HepG2 (cell line): ENCODE measurements around the gene GUK1. TPM values are rescaled to one million over a fixed set of nuclear protein-coding genes. Genes with fewer than 3 reads are reported as not detected.

Source experiments
- ATAC-seq: fragments of 200-7000 bp; cut with Tn5 transposase; 3 replicates; pipeline ENCODE4 v1.9.1; 2020; ENCODE audit warnings: mild to moderate bottlenecking, moderate library complexity
- BruUV-seq: library from RNA; stranded (reverse); fragments of 400-500 nt; replicated peaks from 2 replicates; lab custom pipeline; 2021; lab: Mats Ljungman, UMichigan
- CTCF ChIA-PET: fragments of 300-600 bp; formaldehyde crosslinking; extraction: SDS; loops from one replicate; lab custom pipeline; 2021; ENCODE audit warnings: low total read pairs, inconsistent platforms, low intra/inter-chr PET ratio; lab: Yijun Ruan, JAX
- POLR2A ChIA-PET: fragments of 350-600 bp; sonication (Branson Sonifier 250); formaldehyde crosslinking; loops from one replicate; lab custom pipeline; 2020; ENCODE audit warnings: antibody characterized with exemption, inconsistent platforms; lab: Yijun Ruan, JAX
- DNase-seq: peaks from one replicate; pipeline ENCODE4 v3.0.0-alpha.2; 2015; ENCODE audit warnings: low spot score
- FAIRE-seq: peaks from 3 replicates; lab custom pipeline; 2011; peaks lifted over from hg19 to GRCh38; lab: Jason Lieb, UNC
- H2AFZ ChIP-seq: one replicate; pipeline ENCODE4 v1.6.1; 2011; ENCODE audit warnings: low read length, inconsistent platforms
- H3K27ac ChIP-seq: fragments of 300-600 bp; 3 replicates; pipeline ENCODE4 v1.8.0; 2011; ENCODE audit warnings: mixed run types, mild to moderate bottlenecking, mixed read lengths, low read length, inconsistent platforms; ENCODE audit not compliant: insufficient read depth; ENCODE audit errors: extremely low read length
- H3K27me3 ChIP-seq, 2 experiments: fragments of 200-600 bp in 1 of 2; 2 replicates in 1 of 2; 3 replicates in 1 of 2; pipeline versions ENCODE4 v1.6.0 to v1.8.0; 2011; ENCODE audit warnings: low read length in 2 of 2, mild to moderate bottlenecking in 2 of 2, moderate library complexity in 2 of 2, inconsistent platforms in 1 of 2; ENCODE audit not compliant: insufficient read depth in 2 of 2, control insufficient read depth in 1 of 2
- H3K36me3 ChIP-seq, 2 experiments: fragments of 200-600 bp in 1 of 2; replicated peaks in 1 of 2; 2 replicates in 1 of 2; 3 replicates in 1 of 2; pipeline versions ENCODE4 v1.5.1 to v1.8.0; 2011; ENCODE audit warnings: low read length in 2 of 2, inconsistent platforms in 1 of 2; ENCODE audit not compliant: insufficient read depth in 2 of 2, control insufficient read depth in 1 of 2
- H3K4me1 ChIP-seq: 2 replicates; pipeline ENCODE4 v1.5.1; 2012; ENCODE audit warnings: low read length, inconsistent platforms; ENCODE audit not compliant: insufficient read depth
- H3K4me2 ChIP-seq: 2 replicates; pipeline ENCODE4 v1.6.0; 2011; ENCODE audit warnings: low read depth, low read length, inconsistent platforms
- H3K4me3 ChIP-seq, 3 experiments: fragments of 200-600 bp in 1 of 3; sonication (generic), shearing (Covaris generic) in 1 of 3; replicated peaks in 1 of 3; 2 replicates each; pipeline ENCODE4 v1.5.1; 2011 to 2016; ENCODE audit warnings: low read length in 3 of 3, inconsistent platforms in 2 of 3, low read depth in 2 of 3, mild to moderate bottlenecking in 2 of 3, control low read depth in 1 of 3, mixed read lengths in 1 of 3; ENCODE audit not compliant: insufficient read depth in 1 of 3
- H3K79me2 ChIP-seq: one replicate; pipeline ENCODE4 v1.6.1; 2011; ENCODE audit warnings: low read length, inconsistent platforms; ENCODE audit not compliant: insufficient read depth
- H3K9ac ChIP-seq: 2 replicates; pipeline ENCODE4 v1.6.0; 2011; ENCODE audit warnings: mild to moderate bottlenecking, low read depth, low read length, inconsistent platforms; ENCODE audit not compliant: insufficient read depth
- H3K9me3 ChIP-seq: 2 replicates; pipeline ENCODE4 v1.5.1; 2012; ENCODE audit warnings: mild to moderate bottlenecking, low read length
- H4K20me1 ChIP-seq: 2 replicates; pipeline ENCODE4 v1.6.0; 2011; ENCODE audit warnings: inconsistent platforms, mild to moderate bottlenecking, low read length, moderate library complexity; ENCODE audit not compliant: insufficient read depth
- AGO1 ChIP-seq: fragments of 200-400 bp; formaldehyde crosslinking; IDR thresholded peaks from 2 replicates; pipeline ENCODE4 v1.6.1; 2017; ENCODE audit warnings: mild to moderate bottlenecking, low read depth, low read length, moderate library complexity; ENCODE audit not compliant: poor library complexity, severe bottlenecking
- AGO2 ChIP-seq: fragments of 200-400 bp; formaldehyde crosslinking; optimal IDR thresholded peaks from 2 replicates; pipeline ENCODE3; 2017; ENCODE audit warnings: mild to moderate bottlenecking, low read depth, low read length, moderate library complexity
- POLR2A ChIP-seq, 2 experiments: IDR thresholded peaks; 2 replicates each; pipeline ENCODE4 v1.6.1; 2011; ENCODE audit warnings: low read depth in 2 of 2, low read length in 2 of 2, mild to moderate bottlenecking in 1 of 2, moderate library complexity in 1 of 2; ENCODE audit not compliant: insufficient read depth in 1 of 2
- POLR2AphosphoS2 ChIP-seq: IDR thresholded peaks from 2 replicates; pipeline ENCODE4 v1.6.1; 2011; ENCODE audit warnings: low read depth, low read length, improper control_type of control experiment
- POLR2G ChIP-seq: fragments of 200-400 bp; formaldehyde crosslinking; IDR thresholded peaks from 2 replicates; pipeline ENCODE4 v1.6.1; 2018; ENCODE audit warnings: mild to moderate bottlenecking, low read depth, low read length, moderate library complexity
- RBFOX2 ChIP-seq: fragments of 200-400 bp; formaldehyde crosslinking; IDR thresholded peaks from 2 replicates; pipeline ENCODE4 v1.6.1; 2017; ENCODE audit warnings: low read depth, mild to moderate bottlenecking, low read length
- ZNF235 ChIP-seq: sonication (generic); formaldehyde crosslinking; IDR thresholded peaks from 2 replicates; pipeline ENCODE4 v1.8.1; 2023; ENCODE audit warnings: mild to moderate bottlenecking, missing genetic modification reagents, borderline replicate concordance
- WGBS: methylation state at CpG from one replicate; pipeline ENCODE4 v1.1.6; 2017; ENCODE audit warnings: low lambda C conversion rate; 5-methylcytosine and 5-hydroxymethylcytosine counted together
- in situ Hi-C: cut with HindIII; loops from 2 replicates; pipeline ENCODE4 v1.10.0; 2017; ENCODE audit warnings: low pct_unique_long_range_greater_than_20kb; ENCODE audit not compliant: extremely low pct_ligation_motif_present
- intact Hi-C: fragments of 100-400 bp; cut with micrococcal nuclease; formaldehyde crosslinking; loops from one replicate; pipeline ENCODE4 v1.10.0; 2022; ENCODE audit not compliant: unreplicated experiment
- polyA plus RNA-seq, 8 experiments: library from polyadenylated mRNA; depleted of rRNA in 3 of 8; stranded (reverse) in 7 of 8; unstranded in 1 of 8; fragments of >200 nt; fragmentation: Illumina TruSeq in 4 of 8; extraction: Trizol in 4 of 8; gene quantifications; 2 replicates each; pipeline versions ENCODE4 v1.2.1 to v1.2.3, GENCODE V29; 2011 to 2016; ENCODE audit warnings: low read depth in 4 of 8, missing spikeins in 1 of 8, mixed read lengths in 1 of 8; ENCODE audit not compliant: insufficient read depth in 1 of 8
- total RNA-seq, 5 experiments: library from RNA; depleted of rRNA; stranded (reverse); fragments of >200 nt; fragmentation: Illumina TruSeq; extraction: Trizol; gene quantifications; 2 replicates each; pipeline ENCODE4 v1.2.3, GENCODE V29; 2016; ENCODE audit warnings: low read depth in 1 of 5
- TF ChIP-seq, protein P1 (sequence below): sonication (generic); formaldehyde crosslinking; IDR thresholded peaks from 2 replicates; pipeline ENCODE4 v1.4.0; 2020; ENCODE audit warnings: missing genetic modification reagents
- TF ChIP-seq, protein P2 (sequence below): sonication (generic); formaldehyde crosslinking; IDR thresholded peaks from 2 replicates; pipeline ENCODE4 v1.4.0; 2020; ENCODE audit warnings: missing genetic modification reagents, low read depth, mild to moderate bottlenecking, borderline replicate concordance
- TF ChIP-seq, protein P3 (sequence below): sonication (generic); formaldehyde crosslinking; IDR thresholded peaks from 2 replicates; pipeline ENCODE4 v1.4.0; 2020; ENCODE audit warnings: mild to moderate bottlenecking, missing genetic modification reagents

Gene GUK1
- total and polyA plus RNA-seq, 2 of the 13 experiments (the other 11 are each of a cell fraction or from before 2014, with no cell fraction given), result 116 to 154 TPM

DNA sequence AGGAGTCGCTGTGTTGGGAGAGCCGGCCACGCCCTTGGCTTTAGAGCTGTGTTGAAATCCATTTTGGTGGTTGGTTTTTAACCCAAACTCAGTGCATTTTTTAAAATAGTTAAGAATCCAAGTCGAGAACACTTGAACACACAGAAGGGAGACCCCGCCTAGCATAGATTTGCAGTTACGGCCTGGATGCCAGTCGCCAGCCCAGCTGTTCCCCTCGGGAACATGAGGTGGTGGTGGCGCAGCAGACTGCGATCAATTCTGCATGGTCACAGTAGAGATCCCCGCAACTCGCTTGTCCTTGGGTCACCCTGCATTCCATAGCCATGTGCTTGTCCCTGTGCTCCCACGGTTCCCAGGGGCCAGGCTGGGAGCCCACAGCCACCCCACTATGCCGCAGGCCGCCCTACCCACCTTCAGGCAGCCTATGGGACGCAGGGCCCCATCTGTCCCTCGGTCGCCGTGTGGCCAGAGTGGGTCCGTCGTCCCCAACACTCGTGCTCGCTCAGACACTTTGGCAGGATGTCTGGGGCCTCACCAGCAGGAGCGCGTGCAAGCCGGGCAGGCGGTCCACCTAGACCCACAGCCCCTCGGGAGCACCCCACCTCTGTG, 41.7 kb upstream of the GUK1 start:
- no peak for DNase-seq
- H3K36me3 ChIP-seq, result peaks cover 18 to 46% of the 10 kb centered on the region in 2 experiments; a peak in 4 of 5 replicates
- H3K27ac ChIP-seq, result peak overlapping the region; percentile 17
- H3K9ac ChIP-seq, result no peak overlapping the region
- peaks cover 62% of the 10 kb centered on the region for H3K79me2 ChIP-seq
- ATAC-seq, result no peak
- no peak overlapping the region for H2AFZ ChIP-seq
- in situ Hi-C loops (no loop called here), intact Hi-C loops (no loop called here)
- peaks cover 16% of the 10 kb centered on the region for H3K4me1 ChIP-seq
- H3K9me3 ChIP-seq, result peaks cover 14% of the 10 kb centered on the region
- H4K20me1 ChIP-seq, result peaks cover 72% of the 10 kb centered on the region
- no peak overlapping the region for H3K4me2 ChIP-seq
- 98% methylated on average over 21 of the region's 28 CpGs for WGBS
- CTCF ChIA-PET, result no interaction called here
- TF ChIP-seq AGO2 (peak; percentile 83), POLR2A (IDR thresholded peaks at IDR 0.05; ENCODE audit: insufficient read depth in 1 of 2, low read depth in 2 of 2, low read length in 2 of 2) (peak in 1 of 2 experiments; percentile 41; a peak in 1 of 4 replicates), AGO1 (peak; percentile 81), POLR2G (peak; percentile 27; the same call in 1 of the 2 replicates), RBFOX2 (peak; percentile 42; the same call in 1 of the 2 replicates), ZNF235 (CRISPR knock-in tag) (no peak), POLR2AphosphoS2 (peak; percentile 53; the same call in 1 of the 2 replicates)
- TF ChIP-seq, protein P1, sequence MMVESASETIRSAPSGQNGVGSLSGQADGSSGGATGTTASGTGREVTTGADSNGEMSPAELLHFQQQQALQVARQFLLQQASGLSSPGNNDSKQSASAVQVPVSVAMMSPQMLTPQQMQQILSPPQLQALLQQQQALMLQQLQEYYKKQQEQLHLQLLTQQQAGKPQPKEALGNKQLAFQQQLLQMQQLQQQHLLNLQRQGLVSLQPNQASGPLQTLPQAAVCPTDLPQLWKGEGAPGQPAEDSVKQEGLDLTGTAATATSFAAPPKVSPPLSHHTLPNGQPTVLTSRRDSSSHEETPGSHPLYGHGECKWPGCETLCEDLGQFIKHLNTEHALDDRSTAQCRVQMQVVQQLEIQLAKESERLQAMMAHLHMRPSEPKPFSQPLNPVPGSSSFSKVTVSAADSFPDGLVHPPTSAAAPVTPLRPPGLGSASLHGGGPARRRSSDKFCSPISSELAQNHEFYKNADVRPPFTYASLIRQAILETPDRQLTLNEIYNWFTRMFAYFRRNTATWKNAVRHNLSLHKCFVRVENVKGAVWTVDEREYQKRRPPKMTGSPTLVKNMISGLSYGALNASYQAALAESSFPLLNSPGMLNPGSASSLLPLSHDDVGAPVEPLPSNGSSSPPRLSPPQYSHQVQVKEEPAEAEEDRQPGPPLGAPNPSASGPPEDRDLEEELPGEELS (CRISPR knock-in tag), result no peak
- TF ChIP-seq, protein P2, sequence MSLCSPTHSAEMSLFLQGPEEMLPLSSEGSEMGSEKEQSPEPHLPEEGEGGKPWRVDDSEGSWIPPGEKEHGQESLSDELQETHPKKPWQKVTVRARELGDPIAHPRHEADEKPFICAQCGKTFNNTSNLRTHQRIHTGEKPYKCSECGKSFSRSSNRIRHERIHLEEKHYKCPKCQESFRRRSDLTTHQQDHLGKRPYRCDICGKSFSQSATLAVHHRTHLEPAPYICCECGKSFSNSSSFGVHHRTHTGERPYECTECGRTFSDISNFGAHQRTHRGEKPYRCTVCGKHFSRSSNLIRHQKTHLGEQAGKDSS (CRISPR knock-in tag), result no peak
- TF ChIP-seq, protein P3, sequence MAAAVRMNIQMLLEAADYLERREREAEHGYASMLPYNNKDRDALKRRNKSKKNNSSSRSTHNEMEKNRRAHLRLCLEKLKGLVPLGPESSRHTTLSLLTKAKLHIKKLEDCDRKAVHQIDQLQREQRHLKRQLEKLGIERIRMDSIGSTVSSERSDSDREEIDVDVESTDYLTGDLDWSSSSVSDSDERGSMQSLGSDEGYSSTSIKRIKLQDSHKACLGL (CRISPR knock-in tag), result no peak
- H3K27me3 ChIP-seq, result no peaks in the 10 kb centered on the region; a peak in 1 of 5 replicates
- H3K4me3 ChIP-seq, result no peak overlapping the region
- TSS peak; percentile 70 for BruUV-seq
- POLR2A ChIA-PET, result interaction anchor here (0.8 to 2.4 kb wide), 2 partner anchors 15 to 16 kb away, joined by 3 to 10 read pairs; partner anchors contain the start of gene ARF1
- FAIRE-seq, result no peak
